ENCODE measurements around the gene PTMS.

PTMS gene

GRCh38 chr12:6759741-6760140 lies 6.4 kb upstream of the PTMS start:
- no peak for DNase-seq (ENCODE audit: insufficient read length, low spot score)
- FAIRE-seq = no peak
- no peak for TF ChIP-seq POLR2A (IDR thresholded peaks at IDR 0.05; ENCODE audit: low read depth, low read length)

GRCh38 chr12:6763380-6763779 lies 2.8 kb upstream of the PTMS start:
- TF ChIP-seq POLR2A (IDR thresholded peaks at IDR 0.05; ENCODE audit: low read depth, low read length) = no peak
- FAIRE-seq (no peak), DNase-seq (ENCODE audit: insufficient read length, low spot score) (no peak)

- FAIRE-seq (peak; percentile 94), DNase-seq (ENCODE audit: insufficient read length, low spot score) (peak; percentile 95)
- peak; percentile 44; the same call in 1 of the 2 replicates for TF ChIP-seq POLR2A (IDR thresholded peaks at IDR 0.05; ENCODE audit: low read depth, low read length)
Measured at GRCh38 chr12:6764011-6764828, 1.9 kb upstream of the PTMS start.

- TF ChIP-seq POLR2A (IDR thresholded peaks at IDR 0.05; ENCODE audit: low read depth, low read length) = no peak
- DNase-seq (ENCODE audit: insufficient read length, low spot score) = no peak
- no peak for FAIRE-seq
Measured at GRCh38 chr12:6765048-6765633, 1.0 kb upstream of the PTMS start.

- no peak for DNase-seq (ENCODE audit: insufficient read length, low spot score)
- TF ChIP-seq POLR2A (IDR thresholded peaks at IDR 0.05; ENCODE audit: low read depth, low read length) = 0 out of 2 replicates have a peak, but pooled peaks have one; percentile 15
- FAIRE-seq = no peak
Measured at GRCh38 chr12:6766651-6767349, 637 bp downstream of the PTMS start.

GRCh38 chr12:6767353-6768319 lies 1.5 kb downstream of the PTMS start:
- FAIRE-seq = no peak
- no peak for DNase-seq (ENCODE audit: insufficient read length, low spot score)

GRCh38 chr12:6768437-6768914 lies 2.3 kb downstream of the PTMS start:
- DNase-seq (ENCODE audit: insufficient read length, low spot score) (no peak), FAIRE-seq (no peak)
- TF ChIP-seq POLR2A (IDR thresholded peaks at IDR 0.05; ENCODE audit: low read depth, low read length) = no peak

More at GRCh38 chr12:6767353-6768319, 1.5 kb downstream of the PTMS start:
- no peak for TF ChIP-seq POLR2A (IDR thresholded peaks at IDR 0.05; ENCODE audit: low read depth, low read length)

- TF ChIP-seq POLR2A (IDR thresholded peaks at IDR 0.05; ENCODE audit: low read depth, low read length) = no peak
- DNase-seq (ENCODE audit: insufficient read length, low spot score) (no peak), FAIRE-seq (no peak)
Measured at GRCh38 chr12:6768990-6769389, 2.8 kb downstream of the PTMS start.

GRCh38 chr12:6769666-6770065 lies 3.5 kb downstream of the PTMS start:
- DNase-seq (ENCODE audit: insufficient read length, low spot score) = no peak
- no peak for FAIRE-seq
- no peak for TF ChIP-seq POLR2A (IDR thresholded peaks at IDR 0.05; ENCODE audit: low read depth, low read length)

GRCh38 chr12:6770094-6770493 lies 3.9 kb downstream of the PTMS start:
- no peak for TF ChIP-seq POLR2A (IDR thresholded peaks at IDR 0.05; ENCODE audit: low read depth, low read length)
- FAIRE-seq (no peak), DNase-seq (ENCODE audit: insufficient read length, low spot score) (no peak)

- DNase-seq (ENCODE audit: insufficient read length, low spot score) (no peak), FAIRE-seq (no peak)
- no peak for TF ChIP-seq POLR2A (IDR thresholded peaks at IDR 0.05; ENCODE audit: low read depth, low read length)
Measured at GRCh38 chr12:6770600-6770999, 4.4 kb downstream of the PTMS start.

- DNase-seq (ENCODE audit: insufficient read length, low spot score) = no peak
- no peak for TF ChIP-seq POLR2A (IDR thresholded peaks at IDR 0.05; ENCODE audit: low read depth, low read length)
- FAIRE-seq = no peak
Measured at GRCh38 chr12:6771091-6771495, 4.9 kb downstream of the PTMS start.

Data from H54 (cell line).